ENCODE results near the gene USP24. TPM values are rescaled to one million over a fixed set of nuclear protein-coding genes. Genes with fewer than 3 reads are reported as not detected.

The USP24 gene
- total RNA-seq, 4 donors from 2014 or later = 20.9 to 58.6 (median 40.5) TPM

- intact Hi-C loops (cut with DNase I; ENCODE audit: low total_unique reads) = no loop called here
- TF ChIP-seq, protein P1, sequence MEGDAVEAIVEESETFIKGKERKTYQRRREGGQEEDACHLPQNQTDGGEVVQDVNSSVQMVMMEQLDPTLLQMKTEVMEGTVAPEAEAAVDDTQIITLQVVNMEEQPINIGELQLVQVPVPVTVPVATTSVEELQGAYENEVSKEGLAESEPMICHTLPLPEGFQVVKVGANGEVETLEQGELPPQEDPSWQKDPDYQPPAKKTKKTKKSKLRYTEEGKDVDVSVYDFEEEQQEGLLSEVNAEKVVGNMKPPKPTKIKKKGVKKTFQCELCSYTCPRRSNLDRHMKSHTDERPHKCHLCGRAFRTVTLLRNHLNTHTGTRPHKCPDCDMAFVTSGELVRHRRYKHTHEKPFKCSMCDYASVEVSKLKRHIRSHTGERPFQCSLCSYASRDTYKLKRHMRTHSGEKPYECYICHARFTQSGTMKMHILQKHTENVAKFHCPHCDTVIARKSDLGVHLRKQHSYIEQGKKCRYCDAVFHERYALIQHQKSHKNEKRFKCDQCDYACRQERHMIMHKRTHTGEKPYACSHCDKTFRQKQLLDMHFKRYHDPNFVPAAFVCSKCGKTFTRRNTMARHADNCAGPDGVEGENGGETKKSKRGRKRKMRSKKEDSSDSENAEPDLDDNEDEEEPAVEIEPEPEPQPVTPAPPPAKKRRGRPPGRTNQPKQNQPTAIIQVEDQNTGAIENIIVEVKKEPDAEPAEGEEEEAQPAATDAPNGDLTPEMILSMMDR (IDR thresholded peaks at IDR 0.05) = no peak
- TF ChIP-seq POLR2A (IDR thresholded peaks at IDR 0.05) = no peak
- DNase-seq (ENCODE audit: low spot score in 2 of 2) = no peak
- WGBS, 2 donors = 97 to 98% methylated on average over 5 of the region's 5 CpGs
- no peak overlapping the region for H3K4me3 ChIP-seq (ENCODE audit: low read depth, poor library complexity, severe bottlenecking)
These were observed 30.3 kb downstream of the USP24 start for GRCh38 chr1:55184859-55185258.

- intact Hi-C loops (cut with DNase I; ENCODE audit: low total_unique reads) = no loop called here
- no peak overlapping the region for H3K4me3 ChIP-seq (ENCODE audit: low read depth, poor library complexity, severe bottlenecking)
- no peak for TF ChIP-seq POLR2A (IDR thresholded peaks at IDR 0.05)
- TF ChIP-seq, protein P1 (IDR thresholded peaks at IDR 0.05) = no peak
- no peak for DNase-seq (ENCODE audit: low spot score in 2 of 2)
These were observed 33.5 kb downstream of the USP24 start for GRCh38 chr1:55181666-55182065.

DNA sequence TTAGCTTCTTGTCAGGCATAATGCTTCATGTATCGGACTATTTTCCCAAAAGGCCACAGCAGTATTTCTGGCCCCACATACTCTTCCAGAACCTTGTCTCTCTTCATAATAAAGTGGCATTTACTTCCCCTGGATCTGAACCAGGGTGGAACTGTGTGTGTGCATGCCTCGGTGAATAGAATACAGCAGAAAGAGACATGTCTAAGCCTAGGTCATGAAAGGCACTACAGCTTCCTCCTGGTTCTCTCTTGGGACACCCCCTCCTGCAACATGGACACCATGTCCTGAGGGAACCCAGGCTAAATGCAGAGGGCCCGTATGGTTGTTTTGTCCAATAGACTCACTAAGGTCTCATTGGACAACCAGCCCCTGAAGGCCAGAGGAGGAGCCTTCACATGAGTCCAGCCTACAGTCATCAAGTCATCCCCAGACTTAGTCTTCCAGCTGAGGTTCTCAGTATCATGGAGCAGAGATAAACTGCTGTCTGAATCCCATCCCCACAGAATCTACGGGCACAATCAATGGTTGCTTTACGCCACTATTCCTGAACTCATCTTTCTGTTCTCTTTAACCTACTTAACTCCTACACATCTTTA lies 35.0 kb downstream of the USP24 start:
- TF ChIP-seq POLR2A (IDR thresholded peaks at IDR 0.05) = no peak
- TF ChIP-seq, protein P1 (IDR thresholded peaks at IDR 0.05) = no peak
- intact Hi-C loops (cut with DNase I; ENCODE audit: low total_unique reads) = no loop called here
- H3K4me3 ChIP-seq (ENCODE audit: low read depth, poor library complexity, severe bottlenecking) = no peak overlapping the region
- 93 to 94% methylated on average over 5 of the region's 5 CpGs for WGBS, 2 donors
- DNase-seq (ENCODE audit: low spot score in 2 of 2) = no peak

DNA sequence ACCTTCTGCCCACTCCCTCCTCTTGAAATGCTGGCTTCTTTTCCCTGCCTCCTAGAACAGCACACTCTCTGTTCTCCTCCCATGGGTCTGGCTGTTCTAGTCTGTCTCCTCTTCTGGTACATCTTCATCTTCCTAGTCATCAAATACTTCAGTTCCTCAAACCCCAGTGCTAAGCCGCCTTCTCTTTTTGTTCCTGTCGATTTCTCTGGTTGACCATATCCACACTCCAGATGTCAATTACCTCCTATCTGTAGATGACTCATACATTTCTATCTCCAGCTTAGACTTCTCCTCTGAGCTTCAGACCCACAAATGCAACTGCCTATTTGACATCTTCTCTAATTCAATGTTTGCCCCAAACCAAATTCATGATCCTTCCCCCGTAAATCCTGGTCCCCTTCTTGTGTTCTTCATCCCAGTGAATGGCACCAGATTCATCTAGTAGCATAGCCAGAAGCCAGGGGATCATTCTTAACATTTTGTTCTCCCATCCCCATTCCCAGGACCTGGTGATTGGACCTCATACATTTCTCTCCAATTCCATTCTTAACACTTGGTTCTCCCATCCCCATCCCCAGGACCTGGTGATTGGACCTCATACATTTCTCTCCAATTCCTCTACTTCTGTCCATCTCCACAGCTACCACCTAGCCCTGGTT lies 35.9 kb downstream of the USP24 start:
- 92 to 95% methylated on average over 3 of the region's 3 CpGs for WGBS, 2 donors
- no peak for DNase-seq (ENCODE audit: low spot score in 2 of 2)
- no peak for TF ChIP-seq POLR2A (IDR thresholded peaks at IDR 0.05)
- TF ChIP-seq, protein P1 (IDR thresholded peaks at IDR 0.05) = no peak
- H3K4me3 ChIP-seq (ENCODE audit: low read depth, poor library complexity, severe bottlenecking) = no peak overlapping the region
- intact Hi-C loops (cut with DNase I; ENCODE audit: low total_unique reads) = no loop called here

- DNase-seq (ENCODE audit: low spot score in 2 of 2) = no peak
- TF ChIP-seq POLR2A (IDR thresholded peaks at IDR 0.05) = no peak
- TF ChIP-seq, protein P1 (IDR thresholded peaks at IDR 0.05) = no peak
- H3K4me3 ChIP-seq (ENCODE audit: low read depth, poor library complexity, severe bottlenecking) = no peak overlapping the region
- intact Hi-C loops (cut with DNase I; ENCODE audit: low total_unique reads) = no loop called here
- WGBS, 2 donors = 95 to 100% methylated on average over 3 of the region's 3 CpGs
These were observed 42.5 kb downstream of the USP24 start for GRCh38 chr1:55172687-55173086.

GRCh38 chr1:55172272-55172671 lies 42.9 kb downstream of the USP24 start:
- WGBS, 2 donors = 82 to 83% methylated on average over 2 of the region's 2 CpGs
- DNase-seq (ENCODE audit: low spot score in 2 of 2) = no peak
- intact Hi-C loops (cut with DNase I; ENCODE audit: low total_unique reads) = no loop called here
- H3K4me3 ChIP-seq (ENCODE audit: low read depth, poor library complexity, severe bottlenecking) = no peak overlapping the region
- TF ChIP-seq, protein P1 (IDR thresholded peaks at IDR 0.05) = no peak
- TF ChIP-seq POLR2A (IDR thresholded peaks at IDR 0.05) = no peak

Data from lower leg skin (tissue), 4 donors.